B cell (primary cell): Measurements from ENCODE around the gene ZCCHC4. TPM values are rescaled to one million over a fixed set of nuclear protein-coding genes. Genes with fewer than 3 reads are reported as not detected.

Experiments
- ATAC-seq: fragments of 200-7000 bp; cut with Tn5 transposase; one replicate; pipeline ENCODE4 v1.10.0; 2021; ENCODE audit warnings: low read depth, mild to moderate bottlenecking, moderate number of reproducible peaks, moderate library complexity
- CTCF ChIA-PET: fragments of 350-600 bp; sonication (Branson Sonifier 250); formaldehyde crosslinking; loops from one replicate; lab custom pipeline; 2021; ENCODE audit warnings: antibody characterized with exemption, inconsistent platforms; lab: Charles Lee
- POLR2A ChIA-PET: fragments of 350-600 bp; sonication (Branson Sonifier 250); formaldehyde crosslinking; loops from one replicate; lab custom pipeline; 2021; ENCODE audit warnings: antibody characterized with exemption; lab: Charles Lee
- DNase-seq: peaks from one replicate; pipeline ENCODE4 v3.0.0; 2013
- H2AFZ ChIP-seq: 2 replicates; pipeline ENCODE4 v1.6.1; 2012; ENCODE audit warnings: mild to moderate bottlenecking, low read depth, low read length; ENCODE audit not compliant: insufficient read depth, poor library complexity, severe bottlenecking
- H3K27ac ChIP-seq, 2 donors: 1 replicate in 1 of 2; 2 replicates in 1 of 2; pipeline ENCODE4 v1.5.1; 2012 to 2013; ENCODE audit warnings: low read length in 2 of 2, mild to moderate bottlenecking in 2 of 2, moderate library complexity in 1 of 2
- H3K27me3 ChIP-seq, 4 experiments: fragments of 200-600 bp in 1 of 4; sonication (generic) in 1 of 4; replicated peaks in 1 of 4; 1 replicate in 2 of 4; 2 replicates in 2 of 4; pipeline versions ENCODE4 v1.6.1 to v1.7.0; 2013 to 2016; ENCODE audit warnings: low read length in 3 of 4, mild to moderate bottlenecking in 2 of 4, mixed read lengths in 1 of 4, moderate library complexity in 1 of 4; ENCODE audit not compliant: insufficient read depth in 4 of 4, control insufficient read depth in 3 of 4; ENCODE audit errors: control extremely low read depth in 1 of 4
- H3K36me3 ChIP-seq, 2 experiments: replicated peaks in 1 of 2; 1 replicate in 1 of 2; 2 replicates in 1 of 2; pipeline versions ENCODE4 v1.6.1 to v1.7.1; 2013; ENCODE audit warnings: low read length in 1 of 2; ENCODE audit not compliant: insufficient read depth in 2 of 2, control insufficient read depth in 1 of 2; ENCODE audit errors: control extremely low read depth in 1 of 2, extremely low read depth in 1 of 2
- H3K4me1 ChIP-seq, 2 donors: fragments of 200-600 bp in 1 of 2; sonication (generic) in 1 of 2; 1 replicate in 1 of 2; 2 replicates in 1 of 2; pipeline versions ENCODE4 v1.5.1 to v1.6.1; 2013 to 2017; ENCODE audit warnings: low read length in 2 of 2; ENCODE audit not compliant: control insufficient read depth in 2 of 2, insufficient read depth in 2 of 2
- H3K4me2 ChIP-seq: replicated peaks from 2 replicates; pipeline ENCODE3; 2012; ENCODE audit warnings: mild to moderate bottlenecking, low read depth, low read length; ENCODE audit not compliant: poor library complexity, severe bottlenecking
- H3K4me3 ChIP-seq, 5 experiments: fragments of 200-600 bp in 1 of 5; sonication (generic) in 1 of 5; 1 replicate in 3 of 5; 2 replicates in 2 of 5; pipeline versions ENCODE4 v1.5.1 to v1.7.0; 2011 to 2016; ENCODE audit warnings: low read length in 4 of 5, mild to moderate bottlenecking in 4 of 5, low read depth in 2 of 5, control low read depth in 1 of 5, moderate library complexity in 1 of 5; ENCODE audit not compliant: insufficient read depth in 1 of 5; ENCODE audit errors: control extremely low read depth in 1 of 5, extremely low read depth in 1 of 5
- H3K79me2 ChIP-seq: fragments of 200-600 bp; sonication (generic); one replicate; pipeline ENCODE4 v1.6.0; 2016; ENCODE audit warnings: low read length; ENCODE audit not compliant: control insufficient read depth, insufficient read depth
- H3K9ac ChIP-seq: fragments of 200-600 bp; sonication (generic); 2 replicates; pipeline ENCODE4 v1.6.1; 2017; ENCODE audit warnings: mild to moderate bottlenecking, low read length, moderate library complexity
- H3K9me3 ChIP-seq, 3 donors: one replicate each; pipeline versions ENCODE4 v1.6.1 to v1.7.1; 2013; ENCODE audit warnings: low read length in 2 of 3; ENCODE audit not compliant: control insufficient read depth in 2 of 3, insufficient read depth in 1 of 3; ENCODE audit errors: control extremely low read depth in 1 of 3
- H4K20me1 ChIP-seq: 2 replicates; pipeline ENCODE4 v1.6.0; 2012; ENCODE audit warnings: mild to moderate bottlenecking, low read length; ENCODE audit not compliant: insufficient read depth, control insufficient read depth, poor library complexity, severe bottlenecking
- H3K27ac Mint-ChIP-seq: one replicate; pipeline ENCODE4 v1.8.0; 2021; ENCODE audit warnings: mixed read lengths
- H3K27me3 Mint-ChIP-seq: one replicate; pipeline ENCODE4 v1.8.0; 2021; ENCODE audit warnings: mixed read lengths
- H3K4me1 Mint-ChIP-seq: one replicate; pipeline ENCODE4 v1.8.0; 2021; ENCODE audit warnings: mixed read lengths
- H3K4me3 Mint-ChIP-seq: one replicate; pipeline ENCODE4 v1.8.0; 2021; ENCODE audit warnings: mixed read lengths
- H3K9me3 Mint-ChIP-seq: one replicate; pipeline ENCODE4 v1.8.0; 2022; ENCODE audit warnings: mixed read lengths; ENCODE audit not compliant: insufficient read depth
- CTCF ChIP-seq: fragments of 200-600 bp; IDR thresholded peaks from one replicate; pipeline ENCODE4 v1.8.0; 2022; ENCODE audit warnings: antibody characterized with exemption, mild to moderate bottlenecking
- EZH2 ChIP-seq: IDR thresholded peaks from 2 replicates; pipeline ENCODE4 v1.6.1; 2012; ENCODE audit warnings: borderline replicate concordance, low read depth, mild to moderate bottlenecking, moderate library complexity, low read length; ENCODE audit not compliant: insufficient read depth, poor library complexity, severe bottlenecking
- WGBS: methylation state at CpG from one replicate; pipeline ENCODE4 v1.1.5; 2013; ENCODE audit warnings: missing lambda C conversion rate; ENCODE audit not compliant: insufficient coverage; 5-methylcytosine and 5-hydroxymethylcytosine counted together
- intact Hi-C: fragments of 100-400 bp; cut with micrococcal nuclease; formaldehyde crosslinking; loops from one replicate; pipeline ENCODE4 v1.10.0; 2022
- polyA minus RNA-seq: library from RNA; depleted of rRNA, polyadenylated mRNA; stranded (reverse); fragments of >200 nt; gene quantifications from 2 replicates; pipeline ENCODE4 v1.2.3, GENCODE V29; 2012
- polyA plus RNA-seq: library from polyadenylated mRNA; depleted of rRNA; stranded (reverse); fragments of >200 nt; gene quantifications from 2 replicates; pipeline ENCODE4 v1.2.3, GENCODE V29; 2012
- total RNA-seq, 2 donors: library from RNA; stranded (reverse); fragments of 120-200 nt in 1 of 2; gene quantifications; 1 replicate in 1 of 2; 2 replicates in 1 of 2; pipeline versions ENCODE4 v1.2.3 to v1.2.4, GENCODE V29; 2013 to 2022

Gene ZCCHC4
- 19.5 and 22.4 TPM in 2 replicates for total RNA-seq
- 15.4 TPM for total RNA-seq (2013)
- polyA plus RNA-seq, result 6.5 and 8.3 TPM in 2 replicates
- 4.6 and 7.1 TPM in 2 replicates for polyA minus RNA-seq

DNA sequence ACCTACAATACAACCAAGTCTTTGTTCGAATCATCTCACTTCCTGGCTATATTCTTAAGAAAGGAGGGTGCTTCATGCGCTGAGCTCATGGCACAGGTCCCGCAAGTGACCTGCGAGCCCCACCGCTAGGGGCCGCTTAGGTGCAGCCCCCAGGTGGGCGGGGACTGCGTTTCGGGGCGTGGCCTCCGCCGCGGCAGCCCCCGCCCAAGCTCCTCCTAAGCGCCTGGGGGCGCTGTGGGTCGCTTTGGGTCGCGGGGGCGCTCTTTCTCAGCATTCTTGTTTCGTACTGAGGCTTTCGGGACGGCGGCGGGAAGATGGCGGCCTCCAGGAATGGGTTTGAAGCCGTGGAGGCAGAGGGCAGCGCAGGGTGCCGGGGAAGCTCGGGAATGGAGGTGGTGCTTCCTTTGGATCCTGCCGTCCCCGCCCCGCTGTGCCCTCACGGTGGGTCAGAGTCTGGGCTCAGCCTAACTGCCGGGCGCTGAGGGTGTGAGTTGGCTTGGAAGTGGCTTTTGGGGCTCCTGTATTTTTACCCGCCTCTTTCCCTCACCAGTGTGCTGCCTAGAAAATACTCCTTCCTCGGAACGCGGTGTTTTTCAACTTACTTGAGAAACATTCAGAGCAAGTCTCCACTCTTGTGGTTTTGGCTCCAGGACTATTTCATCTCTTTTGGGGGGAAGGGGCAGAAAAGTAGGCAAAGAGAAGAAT, at the start of gene ZCCHC4:
Gene ZCCHC4 (plus strand): TSS at position 279 of the 705 bp plus-strand sequence. CDS start 36 bp downstream, at position 315.
- TF ChIP-seq CTCF (peak; percentile 99), EZH2 (no peak)
- H4K20me1 ChIP-seq, result no peaks in the 10 kb centered on the region
- H3K27me3 Mint-ChIP-seq, result no peaks in the 10 kb centered on the region

DNA sequence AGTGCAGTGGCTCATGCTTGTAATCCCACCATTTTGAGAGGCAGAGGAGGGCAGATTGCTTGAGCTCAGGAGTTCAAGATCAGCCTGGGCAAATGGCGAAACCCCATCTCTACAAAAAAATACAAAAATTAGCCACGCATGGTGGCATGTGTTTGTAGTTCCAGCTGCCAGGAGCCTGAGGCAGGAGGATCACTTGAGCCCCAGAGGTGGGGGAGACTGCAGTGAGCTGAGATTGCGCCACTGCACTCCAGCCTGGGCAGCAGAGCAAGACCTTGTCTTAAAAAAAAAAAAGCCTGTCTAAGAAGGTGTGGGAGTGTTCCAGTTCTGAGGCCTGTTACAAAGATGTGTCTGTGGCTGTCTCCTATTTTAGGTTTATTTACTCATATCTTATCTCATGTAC, 40.7 kb upstream of the ZCCHC4 start:
- no peak overlapping the region for H3K27ac Mint-ChIP-seq
- no peaks in the 10 kb centered on the region for H3K4me1 Mint-ChIP-seq
- POLR2A ChIA-PET, result no interaction called here
- DNase-seq, result no peak
- Histone ChIP-seq H3K4me1 (no peaks in the 10 kb centered on the region), H2AFZ (no peak overlapping the region), H3K9me3 (no peaks in the 10 kb centered on the region), H3K4me3 (no peak overlapping the region), H4K20me1 (no peaks in the 10 kb centered on the region), H3K36me3 (peaks cover 0 to 28% of the 10 kb centered on the region in 2 experiments), H3K9ac (no peak overlapping the region), H3K27me3 (no peaks in the 10 kb centered on the region), H3K79me2 (no peaks in the 10 kb centered on the region), H3K27ac (no peak overlapping the region), H3K4me2 (no peak overlapping the region)
- H3K27me3 Mint-ChIP-seq, result no peaks in the 10 kb centered on the region
- intact Hi-C loops, result no loop called here
- ATAC-seq, result no peak
- CTCF ChIA-PET, result interaction anchor here (1.3 kb wide), 1 partner anchor 40 kb away, joined by 4 read pairs; no protein-coding TSS in a partner anchor
- 100% methylated on average over 2 of the region's 3 CpGs for WGBS
- no peak overlapping the region for H3K4me3 Mint-ChIP-seq
- no peaks in the 10 kb centered on the region for H3K9me3 Mint-ChIP-seq
- TF ChIP-seq EZH2, result no peak
- no peak for TF ChIP-seq CTCF

More for the DNA sequence above, at the start of gene ZCCHC4:
- under 1% methylated on average over 33 of the region's 40 CpGs for WGBS
- peak within 1 kb of the TSS; percentile 97 for H3K27ac Mint-ChIP-seq
- ATAC-seq (peak; percentile 100), DNase-seq (peak; percentile 97)
- H3K4me1 ChIP-seq, result peaks cover 27 to 29% of the 10 kb centered on the region in 2 donors
- peak within 1 kb of the TSS; percentile 98 for H3K4me3 Mint-ChIP-seq
- H3K36me3 ChIP-seq, result peaks cover 0 to 5% of the 10 kb centered on the region in 2 experiments
- H3K9me3 Mint-ChIP-seq, result no peaks in the 10 kb centered on the region
- no peaks in the 10 kb centered on the region for H3K27me3 ChIP-seq
- H3K4me2 ChIP-seq, result peak within 1 kb of the TSS; percentile 80
- H3K4me1 Mint-ChIP-seq, result peaks cover 45% of the 10 kb centered on the region
- no peaks in the 10 kb centered on the region for H3K9me3 ChIP-seq
- peak within 1 kb of the TSS; percentile 92 for H2AFZ ChIP-seq
- POLR2A ChIA-PET, result interaction anchor here (0.8 to 2.0 kb wide), 4 partner anchors 65 to 153 kb away, joined by 4 to 12 read pairs (median 7); partner anchors contain the start of genes PI4K2B and SEPSECS
- CTCF ChIA-PET, result interaction anchor here (0.5 to 3.1 kb wide), 26 partner anchors 8 to 1271 kb away, joined by 3 to 49 read pairs (median 4); partner anchors contain the start of genes ANAPC4, PI4K2B, SEPSECS and TBC1D19
- intact Hi-C loops, result loop anchor here (1.0 to 10.0 kb wide), 7 partner anchors 65 to 1270 kb away; partner anchors contain the start of genes ANAPC4, PI4K2B, RBPJ and SEPSECS
- H3K27ac ChIP-seq, result peak within 1 kb of the TSS; percentile 66 to 82
- H3K4me3 ChIP-seq, result peak within 1 kb of the TSS; percentile 68 to 85 (median 83)
- peak within 1 kb of the TSS; percentile 71 for H3K9ac ChIP-seq
- peaks cover 33% of the 10 kb centered on the region for H3K79me2 ChIP-seq
